HG03354 (cell line): Measurements from ENCODE around the gene ZFYVE9.
"Not testable (repeated sequence)": the region's sequence is repeated elsewhere in the genome, so short reads cannot be mapped to it uniquely, and the experiment has no call there.

ENCODE experiments used
- ATAC-seq: cut with Tn5 transposase; IDR thresholded peaks from one replicate; pipeline ENCODE4 v1.9.1; 2021; ENCODE audit warnings: mild to moderate bottlenecking; ENCODE audit not compliant: unreplicated experiment, poor library complexity, severe bottlenecking

The ZFYVE9 gene, protein sequence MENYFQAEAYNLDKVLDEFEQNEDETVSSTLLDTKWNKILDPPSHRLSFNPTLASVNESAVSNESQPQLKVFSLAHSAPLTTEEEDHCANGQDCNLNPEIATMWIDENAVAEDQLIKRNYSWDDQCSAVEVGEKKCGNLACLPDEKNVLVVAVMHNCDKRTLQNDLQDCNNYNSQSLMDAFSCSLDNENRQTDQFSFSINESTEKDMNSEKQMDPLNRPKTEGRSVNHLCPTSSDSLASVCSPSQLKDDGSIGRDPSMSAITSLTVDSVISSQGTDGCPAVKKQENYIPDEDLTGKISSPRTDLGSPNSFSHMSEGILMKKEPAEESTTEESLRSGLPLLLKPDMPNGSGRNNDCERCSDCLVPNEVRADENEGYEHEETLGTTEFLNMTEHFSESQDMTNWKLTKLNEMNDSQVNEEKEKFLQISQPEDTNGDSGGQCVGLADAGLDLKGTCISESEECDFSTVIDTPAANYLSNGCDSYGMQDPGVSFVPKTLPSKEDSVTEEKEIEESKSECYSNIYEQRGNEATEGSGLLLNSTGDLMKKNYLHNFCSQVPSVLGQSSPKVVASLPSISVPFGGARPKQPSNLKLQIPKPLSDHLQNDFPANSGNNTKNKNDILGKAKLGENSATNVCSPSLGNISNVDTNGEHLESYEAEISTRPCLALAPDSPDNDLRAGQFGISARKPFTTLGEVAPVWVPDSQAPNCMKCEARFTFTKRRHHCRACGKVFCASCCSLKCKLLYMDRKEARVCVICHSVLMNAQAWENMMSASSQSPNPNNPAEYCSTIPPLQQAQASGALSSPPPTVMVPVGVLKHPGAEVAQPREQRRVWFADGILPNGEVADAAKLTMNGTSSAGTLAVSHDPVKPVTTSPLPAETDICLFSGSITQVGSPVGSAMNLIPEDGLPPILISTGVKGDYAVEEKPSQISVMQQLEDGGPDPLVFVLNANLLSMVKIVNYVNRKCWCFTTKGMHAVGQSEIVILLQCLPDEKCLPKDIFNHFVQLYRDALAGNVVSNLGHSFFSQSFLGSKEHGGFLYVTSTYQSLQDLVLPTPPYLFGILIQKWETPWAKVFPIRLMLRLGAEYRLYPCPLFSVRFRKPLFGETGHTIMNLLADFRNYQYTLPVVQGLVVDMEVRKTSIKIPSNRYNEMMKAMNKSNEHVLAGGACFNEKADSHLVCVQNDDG (N-terminal part only)

DNA sequence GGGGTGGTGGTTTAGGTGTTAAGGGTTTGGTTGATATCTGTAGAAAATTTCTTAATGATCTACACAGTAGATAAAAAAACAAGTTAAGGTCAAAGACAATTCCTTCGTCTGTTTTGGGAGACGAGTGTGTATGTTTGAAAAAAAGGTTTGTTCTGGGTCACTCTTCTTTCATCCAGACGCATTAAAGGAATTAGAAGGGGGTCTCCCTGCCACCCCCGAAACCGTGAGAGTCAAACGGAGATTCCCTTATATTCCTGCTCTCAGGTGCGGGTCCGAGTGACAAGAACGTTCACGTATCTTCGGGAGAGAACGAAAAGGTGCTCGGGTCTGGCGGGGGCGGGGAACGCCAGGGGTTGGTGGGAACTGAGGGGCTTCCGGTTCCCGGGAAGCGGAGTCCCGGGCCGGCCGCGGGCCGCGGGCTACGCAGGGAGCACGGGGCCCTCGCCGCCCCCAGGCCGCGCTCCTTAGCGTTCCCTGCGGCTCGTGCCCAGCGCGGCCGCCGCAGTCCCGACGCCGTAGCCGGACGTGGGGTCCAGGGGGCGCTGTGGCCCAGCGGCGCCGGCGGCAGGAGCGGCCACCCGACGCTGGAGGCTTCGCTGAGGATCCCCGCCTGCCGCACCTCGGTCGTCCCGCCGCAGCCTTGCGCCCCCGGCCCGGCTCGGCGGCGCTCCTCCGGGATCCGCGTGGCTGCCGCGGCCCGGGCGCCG is at the start of gene ZFYVE9:
Gene ZFYVE9, plus strand, starts transcription at position 577 of the 707 bp plus-strand sequence. CDS start 91,118 bp downstream, outside the sequence.
- peak; percentile 71 for ATAC-seq

DNA sequence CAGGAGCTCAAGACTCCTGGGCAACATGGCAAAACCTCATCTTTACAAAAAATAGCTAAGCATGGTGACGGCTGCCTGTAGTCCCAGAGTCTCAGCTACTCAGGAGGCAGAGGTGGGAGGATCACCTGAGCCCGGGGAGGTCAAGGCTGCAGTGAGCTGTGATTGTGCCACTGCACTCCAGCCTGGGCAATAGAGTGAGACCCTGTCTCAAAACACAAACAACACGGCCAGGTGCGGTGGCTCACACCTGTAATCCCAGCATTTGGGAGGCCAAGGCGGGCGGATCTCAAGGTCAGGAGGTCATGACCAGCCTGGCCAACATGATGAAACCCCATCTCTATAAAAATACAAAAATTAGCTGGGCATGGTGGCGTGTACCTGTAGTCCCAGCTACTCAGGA is 47.6 kb upstream of the ZFYVE9 start:
- ATAC-seq = not testable (repeated sequence)

DNA sequence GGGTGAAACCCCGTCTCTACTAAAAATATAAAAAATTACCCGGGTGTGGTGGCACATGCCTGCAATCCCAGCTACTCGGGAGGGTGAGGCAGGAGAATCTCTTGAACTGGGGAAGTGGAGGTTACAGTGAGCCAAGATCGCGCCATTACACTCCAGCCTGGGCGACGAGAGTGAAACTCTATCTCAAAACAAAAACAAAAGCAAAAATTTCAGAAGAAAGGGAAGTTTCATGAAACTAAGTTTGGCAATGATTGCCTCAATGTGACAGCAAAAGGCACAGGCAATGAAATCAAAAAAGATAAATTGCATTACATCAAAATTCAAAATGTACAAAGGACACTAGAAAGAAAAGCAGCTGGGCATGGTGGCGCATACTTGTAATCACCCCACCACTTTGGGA is 45.7 kb upstream of the ZFYVE9 start:
- no peak for ATAC-seq

- ATAC-seq = no peak
Observed at GRCh38 chr1:52098139-52098871, 43.6 kb upstream of the ZFYVE9 start.

DNA sequence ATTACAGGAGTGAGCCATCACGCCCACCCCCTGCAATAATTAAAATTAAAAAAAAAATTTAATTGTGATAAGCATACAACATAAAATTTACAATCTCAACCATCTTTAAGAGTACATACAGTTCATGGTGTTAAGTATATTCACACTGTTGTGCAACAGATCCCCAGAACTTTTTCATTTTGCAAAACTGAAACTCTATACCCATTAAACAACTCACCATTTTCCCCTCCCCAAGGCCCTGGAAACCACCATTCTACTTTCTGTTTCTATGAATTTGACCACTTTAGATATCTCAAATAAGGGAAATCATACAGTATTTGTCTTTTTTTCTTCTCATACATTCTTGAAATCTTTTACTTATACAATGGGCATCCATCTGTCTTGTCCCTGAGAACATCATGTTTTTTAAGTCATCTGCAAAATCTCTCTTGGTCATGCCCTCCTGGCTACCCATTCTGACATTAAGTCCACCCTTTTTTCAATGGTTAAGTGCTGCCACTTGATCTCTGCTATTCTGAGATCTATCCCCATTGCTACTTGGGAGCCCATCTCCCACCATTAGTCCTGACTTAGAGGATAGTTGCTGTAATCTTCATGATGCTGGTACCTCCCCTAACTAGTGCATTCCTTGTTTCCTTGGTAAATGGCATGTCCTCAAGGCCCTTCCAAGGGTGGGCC is 39.4 kb upstream of the ZFYVE9 start:
- no peak for ATAC-seq

GRCh38 chr1:52111492-52111891 is 30.4 kb upstream of the ZFYVE9 start:
- no peak for ATAC-seq

DNA sequence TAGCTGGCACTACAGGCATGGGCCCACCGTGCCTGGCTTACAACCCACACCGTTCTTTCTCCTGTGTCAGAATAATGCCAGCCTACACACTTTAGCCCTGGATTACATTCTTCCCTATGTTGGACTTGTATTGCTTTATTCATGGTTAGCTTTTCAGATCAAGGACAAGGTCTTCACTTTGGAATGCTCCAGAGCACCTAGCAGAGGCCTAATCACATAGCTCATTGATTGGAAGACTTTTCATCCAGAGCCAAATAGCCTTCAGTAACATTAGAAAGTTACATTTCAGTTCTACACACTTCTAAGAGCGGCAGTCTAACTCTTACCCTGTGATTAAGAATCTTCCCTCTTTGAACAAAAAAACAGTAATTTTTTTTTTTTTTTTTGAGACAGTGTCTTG is 29.4 kb upstream of the ZFYVE9 start:
- ATAC-seq = no peak

DNA sequence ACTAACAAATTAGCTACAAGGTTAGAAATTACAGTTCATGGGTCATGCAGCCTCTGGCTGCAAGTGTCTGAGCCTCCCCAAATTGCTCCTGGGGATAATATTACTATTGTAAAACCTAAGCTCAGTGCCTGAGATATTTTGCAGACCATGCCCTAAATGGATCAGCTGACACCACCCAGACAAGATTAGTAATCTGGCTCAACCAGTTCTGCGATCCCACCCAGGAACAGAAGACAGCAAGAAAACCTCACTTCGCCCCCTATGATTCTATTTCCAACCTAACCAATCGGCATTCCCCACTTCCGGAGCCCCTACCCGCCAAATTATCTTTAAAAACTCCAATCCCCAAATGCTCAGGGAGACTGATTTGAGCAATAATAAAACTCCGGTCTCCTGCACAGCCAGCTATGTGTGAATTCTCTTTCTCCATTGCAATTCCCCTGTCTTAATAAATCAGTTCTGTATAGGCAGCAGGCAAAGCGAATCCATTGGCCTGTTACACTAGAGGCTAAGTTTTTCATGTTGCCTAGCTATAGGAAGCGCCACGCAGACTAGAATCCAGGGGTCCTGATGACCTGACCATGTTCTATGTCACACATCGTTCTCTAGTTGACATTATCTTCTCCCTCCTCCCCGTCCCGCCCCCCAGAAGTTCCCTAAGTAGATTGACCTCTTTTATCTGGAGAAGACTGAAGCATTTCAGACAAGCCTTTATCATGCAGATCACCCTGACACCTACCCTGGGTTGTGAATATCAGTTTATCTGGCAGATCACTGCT is 22.4 kb upstream of the ZFYVE9 start:
- ATAC-seq = no peak

DNA sequence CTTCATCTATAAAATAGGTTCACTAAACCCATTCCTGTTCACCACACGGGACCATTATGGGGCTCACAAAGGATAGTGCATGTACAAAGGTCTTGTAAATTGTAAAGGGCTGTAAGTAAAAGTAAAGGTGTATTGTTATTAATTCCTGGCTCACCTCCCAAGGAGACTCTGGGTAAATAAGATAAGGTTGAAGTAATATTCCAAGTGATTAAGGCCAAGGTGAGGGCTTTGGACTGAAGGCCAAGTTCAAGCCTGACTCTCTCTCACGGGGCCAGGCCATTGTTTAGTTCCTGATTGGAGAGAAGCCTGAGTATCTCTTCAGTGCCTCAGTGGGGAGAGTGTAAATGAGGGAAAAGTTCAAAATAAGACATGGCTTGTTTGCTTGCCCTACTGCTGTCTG is 19.5 kb upstream of the ZFYVE9 start:
- ATAC-seq = no peak

GRCh38 chr1:52123622-52124021 is 18.3 kb upstream of the ZFYVE9 start:
- no peak for ATAC-seq

DNA sequence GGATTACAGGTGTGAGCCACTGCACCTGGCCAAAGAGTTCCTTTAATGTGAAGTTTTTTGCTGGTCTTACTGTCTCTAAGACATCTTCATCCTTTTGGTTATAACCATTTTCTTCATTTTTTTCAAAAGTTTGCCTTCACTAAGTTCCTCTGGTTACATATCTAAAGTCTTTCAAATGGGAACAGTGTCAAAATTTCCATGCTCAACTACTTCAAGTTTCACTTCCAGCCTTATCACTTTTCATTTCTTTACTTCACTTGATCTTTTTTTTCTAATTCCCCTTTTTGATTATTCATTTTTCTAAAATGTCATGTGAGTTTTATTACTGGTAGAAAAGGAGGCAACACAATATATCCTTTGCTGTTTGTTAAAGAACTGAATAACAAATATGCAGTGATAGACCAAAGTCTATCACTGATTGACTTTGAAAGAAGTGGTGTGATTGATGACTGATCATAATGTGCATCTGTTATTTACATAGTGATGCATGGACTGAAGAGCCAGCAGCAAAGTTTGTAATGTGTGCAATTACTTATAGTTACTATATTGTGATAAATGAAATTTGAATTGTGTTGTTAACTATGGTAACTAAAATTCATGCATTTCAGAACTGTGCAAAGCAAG is 16.0 kb upstream of the ZFYVE9 start:
- no peak for ATAC-seq

DNA sequence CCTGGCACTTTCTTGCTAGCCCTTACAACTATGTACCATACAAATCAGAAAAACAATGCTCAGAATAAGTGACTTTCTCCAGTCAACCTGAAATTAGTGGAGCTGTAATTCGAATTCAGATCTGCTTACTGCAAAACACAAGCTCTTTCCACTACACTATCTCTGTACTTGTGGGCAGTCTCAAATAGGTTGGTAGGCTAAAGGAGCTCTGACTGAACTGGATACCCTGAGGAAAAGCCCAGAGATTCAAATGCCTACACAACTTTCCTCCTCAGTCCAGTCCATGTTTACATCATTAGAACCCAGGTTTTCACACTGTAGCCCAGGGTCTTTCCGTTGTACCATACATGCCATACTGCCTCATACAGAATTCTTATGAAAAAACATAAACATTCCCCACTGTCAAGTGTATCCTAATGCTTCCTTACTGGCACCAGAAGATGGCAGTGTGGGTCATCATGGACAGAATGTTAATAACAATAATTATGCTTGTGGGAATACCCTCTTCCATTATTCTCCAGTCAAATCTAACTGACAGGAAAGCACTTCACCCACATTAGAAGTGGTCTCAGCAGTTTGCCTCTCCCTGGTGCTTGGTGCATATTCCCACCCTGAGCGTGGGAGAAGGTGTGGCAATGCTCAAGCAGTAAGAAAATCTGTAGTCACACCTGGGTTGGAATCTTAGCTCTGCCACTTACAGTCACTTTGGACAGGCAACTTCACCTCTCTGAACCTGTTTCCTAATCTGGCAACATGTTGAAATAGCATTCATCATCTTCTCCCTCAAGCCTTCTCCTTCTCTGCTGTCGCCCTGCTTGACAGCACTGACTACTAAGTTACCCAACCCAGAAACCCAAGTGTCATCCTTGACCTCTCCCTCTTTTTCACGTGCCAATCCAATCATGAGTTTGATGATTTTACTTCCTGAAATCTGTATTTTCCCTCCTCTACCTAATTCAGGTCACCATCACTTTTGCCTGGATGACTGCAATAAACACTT is 14.4 kb upstream of the ZFYVE9 start:
- ATAC-seq = no peak

- ATAC-seq = peak; percentile 59
Observed at GRCh38 chr1:52139817-52140540, 1.9 kb upstream of the ZFYVE9 start.

- no peak for ATAC-seq
Observed at GRCh38 chr1:52140633-52141512, 1.0 kb upstream of the ZFYVE9 start.
